Spleen (tissue), 7 donors: Measurements from ENCODE around the gene CLMP.

Source experiments
- CTCF ChIP-seq, 11 experiments: fragments of 200-600 bp in 7 of 11; fragments of 450-650 bp in 4 of 11; sonication (generic) in 4 of 11; IDR thresholded peaks in 8 of 11; conservative IDR thresholded peaks in 3 of 11; 1 replicate in 7 of 11; 2 replicates in 4 of 11; pipeline versions ENCODE4 v1.4.0 to v1.8.0; 2016 to 2021; ENCODE audit warnings: antibody characterized with exemption in 11 of 11, inconsistent platforms in 4 of 11, mild to moderate bottlenecking in 1 of 11
- POLR2A ChIP-seq, 3 donors: fragments of 450-650 bp; IDR thresholded peaks; one replicate each; pipeline ENCODE4 v1.5.1; 2017; ENCODE audit warnings: antibody characterized with exemption in 3 of 3, mild to moderate bottlenecking in 1 of 3
- donor health status: DM: no; HTN: no; CAD: no; lungs with moderate emphysema.
- donor health status: DM: no; HTN: no; CAD: no.
- donor health status: DM: no; HTN: no; CAD: no.

- no peak for TF ChIP-seq CTCF (IDR thresholded peaks at IDR 0.05 in 8 of 11, conservative IDR thresholded peaks at IDR 0.05 in 3 of 11)
- no peak for TF ChIP-seq POLR2A (IDR thresholded peaks at IDR 0.05)
Measured at GRCh38 chr11:123150882-123151281, 44.2 kb downstream of the CLMP start.
